A673 (cell line): ENCODE data around the gene CORO2A.

ENCODE experiments used
- EZH2 ChIP-seq: fragments of 200-600 bp; sonication (generic); IDR thresholded peaks from 2 replicates; pipeline ENCODE4 v1.6.1; 2017; ENCODE audit warnings: borderline replicate concordance, low read depth, mild to moderate bottlenecking, mixed read lengths, antibody characterized with exemption, low read length; ENCODE audit not compliant: poor library complexity, severe bottlenecking
- TF ChIP-seq, protein P1 (sequence below): fragments of 300-800, 200-600 bp; sonication (generic); conservative IDR thresholded peaks from 2 replicates; pipeline ENCODE4 v1.5.1; 2017; ENCODE audit warnings: low read depth, mild to moderate bottlenecking, antibody characterized with exemption, low read length, moderate library complexity, mixed read lengths

DNA sequence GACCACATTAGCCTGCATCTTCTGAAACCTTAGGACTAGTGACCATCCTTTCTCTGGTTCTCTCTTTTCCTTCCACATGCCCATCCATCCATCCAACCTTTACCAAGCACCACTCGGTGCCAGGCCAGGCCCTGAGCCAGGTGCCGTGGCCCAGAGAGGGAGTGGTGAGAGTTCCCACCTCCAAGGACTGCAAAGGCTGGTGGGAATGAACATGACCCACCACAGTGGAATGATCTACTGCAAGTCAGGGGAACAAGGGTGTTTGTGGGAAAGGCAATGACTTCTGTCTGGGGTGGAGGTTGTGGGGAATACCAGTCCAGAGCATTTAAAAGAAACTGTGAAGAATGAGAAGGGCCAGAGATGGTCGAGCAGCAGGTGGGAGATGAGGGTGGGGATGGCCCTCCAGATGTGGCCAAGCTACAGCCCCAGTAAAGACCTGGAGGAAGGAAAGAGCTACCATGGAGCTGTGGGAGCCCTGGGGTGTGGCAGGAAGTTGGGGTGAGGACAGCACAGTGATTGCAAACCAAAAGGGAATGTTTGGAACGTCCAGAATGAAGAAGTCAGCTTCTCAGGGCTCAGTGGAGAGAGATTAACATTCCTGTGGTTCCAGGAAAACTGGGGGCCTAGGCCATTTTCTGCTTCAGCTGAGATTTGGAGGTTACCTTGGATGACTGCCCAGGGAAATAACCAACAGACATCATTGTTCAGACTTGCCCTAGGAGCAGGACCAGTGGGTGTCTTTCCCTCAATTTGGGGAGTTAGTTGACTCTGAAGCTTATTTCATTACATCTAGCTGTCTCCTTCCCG, 30.7 kb upstream of the CORO2A start:
- TF ChIP-seq, protein P1, sequence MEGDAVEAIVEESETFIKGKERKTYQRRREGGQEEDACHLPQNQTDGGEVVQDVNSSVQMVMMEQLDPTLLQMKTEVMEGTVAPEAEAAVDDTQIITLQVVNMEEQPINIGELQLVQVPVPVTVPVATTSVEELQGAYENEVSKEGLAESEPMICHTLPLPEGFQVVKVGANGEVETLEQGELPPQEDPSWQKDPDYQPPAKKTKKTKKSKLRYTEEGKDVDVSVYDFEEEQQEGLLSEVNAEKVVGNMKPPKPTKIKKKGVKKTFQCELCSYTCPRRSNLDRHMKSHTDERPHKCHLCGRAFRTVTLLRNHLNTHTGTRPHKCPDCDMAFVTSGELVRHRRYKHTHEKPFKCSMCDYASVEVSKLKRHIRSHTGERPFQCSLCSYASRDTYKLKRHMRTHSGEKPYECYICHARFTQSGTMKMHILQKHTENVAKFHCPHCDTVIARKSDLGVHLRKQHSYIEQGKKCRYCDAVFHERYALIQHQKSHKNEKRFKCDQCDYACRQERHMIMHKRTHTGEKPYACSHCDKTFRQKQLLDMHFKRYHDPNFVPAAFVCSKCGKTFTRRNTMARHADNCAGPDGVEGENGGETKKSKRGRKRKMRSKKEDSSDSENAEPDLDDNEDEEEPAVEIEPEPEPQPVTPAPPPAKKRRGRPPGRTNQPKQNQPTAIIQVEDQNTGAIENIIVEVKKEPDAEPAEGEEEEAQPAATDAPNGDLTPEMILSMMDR = no peak
- TF ChIP-seq EZH2 = no peak
